OCI-LY1 (cell line): Measurements from ENCODE around the gene SOX18.

Experiments
- CTCF ChIP-seq: fragments of 200-600 bp; sonication (generic), shearing (Covaris generic); IDR thresholded peaks from 2 replicates; pipeline ENCODE4 v1.5.1; 2017; ENCODE audit warnings: mild to moderate bottlenecking, antibody characterized with exemption, low read length, moderate library complexity, mixed read lengths
- EZH2 ChIP-seq: fragments of 200-600 bp; sonication (generic), shearing (Covaris generic); IDR thresholded peaks from 2 replicates; pipeline ENCODE4 v1.8.0; 2017; ENCODE audit warnings: borderline replicate concordance, mixed run types, mild to moderate bottlenecking, antibody characterized with exemption, low read length, moderate library complexity, mixed read lengths

GRCh38 chr20:64091770-64092169, 42.3 kb upstream of the SOX18 start:
- TF ChIP-seq CTCF, result no peak
- TF ChIP-seq EZH2, result no peak
